ENCODE data around the gene AAK1. TPM values are rescaled to one million over a fixed set of nuclear protein-coding genes. Genes with fewer than 3 reads are reported as not detected.

Gene AAK1
- total and polyA plus RNA-seq, 2 of the 13 experiments (the other 11 are each of a cell fraction or from before 2014, with no cell fraction given) = 9.8 to 10.3 TPM

DNA sequence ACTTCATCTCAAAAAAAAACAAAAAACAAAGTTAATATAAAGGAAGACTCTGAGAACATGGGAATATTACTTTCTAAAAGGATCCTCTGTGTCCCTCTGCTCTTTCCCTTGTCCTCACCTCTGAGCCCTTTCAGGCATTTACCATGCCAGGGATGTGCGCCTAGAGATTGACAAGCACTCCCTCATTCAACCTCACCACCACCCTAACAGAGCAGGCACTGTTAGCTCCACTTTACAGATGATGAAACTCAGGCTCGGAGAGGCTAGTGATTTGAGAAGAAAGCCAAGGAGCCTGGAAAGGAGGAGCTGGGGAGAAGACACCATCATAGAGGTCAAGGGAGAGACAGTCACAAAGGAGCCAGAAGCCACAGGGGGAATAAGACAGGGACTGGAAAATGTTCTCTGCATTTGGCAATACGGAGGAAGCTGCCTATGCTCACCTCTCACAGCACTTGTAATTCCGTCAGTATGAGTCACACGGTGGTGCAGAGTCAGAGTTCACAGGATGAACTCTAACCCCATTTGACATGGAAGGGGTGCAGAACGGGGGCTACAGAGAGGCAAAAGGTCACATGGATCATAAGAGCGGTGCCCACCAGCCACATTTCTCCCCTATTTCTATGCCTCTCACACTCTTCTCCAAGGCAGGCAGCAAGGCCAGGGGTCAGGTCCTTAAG lies 104.5 kb downstream of the AAK1 start (continued):
- TF ChIP-seq NR2F2 (IDR thresholded peaks at IDR 0.05; ENCODE audit: borderline replicate concordance, low read depth) (peak; percentile 91), ZNF773 (CRISPR knock-in tag; IDR thresholded peaks at IDR 0.05; ENCODE audit: borderline replicate concordance) (no peak), REST (IDR thresholded peaks at IDR 0.05; ENCODE audit: borderline replicate concordance in 1 of 2, low read depth in 1 of 2, low read length in 2 of 2) (0 out of 4 replicates have a peak, but pooled peaks of 1 of the 2 experiments have one; percentile 8), CREB1 (IDR thresholded peaks at IDR 0.05) (peak; percentile 64; the same call in 1 of the 2 replicates), CREB1 (CRISPR knock-in tag; IDR thresholded peaks at IDR 0.05) (peak; percentile 72), MEF2D (CRISPR knock-in tag; IDR thresholded peaks at IDR 0.05) (peak; percentile 31; the same call in 1 of the 2 replicates), HNF4G (IDR thresholded peaks at IDR 0.05; ENCODE audit: borderline replicate concordance, low read depth, low read length) (peak; percentile 78), HNF4G (CRISPR knock-in tag; IDR thresholded peaks at IDR 0.05; ENCODE audit: borderline replicate concordance, low read depth) (peak; percentile 85; the same call in 1 of the 2 replicates), GABPB1 (CRISPR knock-in tag; IDR thresholded peaks at IDR 0.05) (peak; percentile 42; the same call in 1 of the 2 replicates), CAMTA2 (CRISPR knock-in tag; IDR thresholded peaks at IDR 0.05; ENCODE audit: borderline replicate concordance) (no peak), ARID4A (CRISPR knock-in tag; IDR thresholded peaks at IDR 0.05; ENCODE audit: borderline replicate concordance) (peak; percentile 55; the same call in 1 of the 2 replicates), KAT8 (CRISPR knock-in tag; IDR thresholded peaks at IDR 0.05) (0 out of 2 replicates have a peak, but pooled peaks have one; percentile 43), ESRRA (CRISPR knock-in tag; IDR thresholded peaks at IDR 0.05; ENCODE audit: low read depth) (peak; percentile 79; the same call in 1 of the 2 replicates), ZMYM3 (CRISPR knock-in tag; IDR thresholded peaks at IDR 0.05) (peak; percentile 34; the same call in 1 of the 2 replicates), TEAD3 (CRISPR knock-in tag; optimal IDR thresholded peaks at IDR 0.05; ENCODE audit: borderline replicate concordance) (peak; percentile 89), ZNF580 (CRISPR knock-in tag; IDR thresholded peaks at IDR 0.05; ENCODE audit: borderline replicate concordance, low read depth) (peak; percentile 51), ZFP41 (CRISPR knock-in tag; IDR thresholded peaks at IDR 0.05; ENCODE audit: borderline replicate concordance) (no peak), GATAD2A (CRISPR knock-in tag; IDR thresholded peaks at IDR 0.05) (peak; percentile 91), ASH2L (IDR thresholded peaks at IDR 0.05; ENCODE audit: insufficient read length, low read depth, low read length) (peak; percentile 74), POGZ (CRISPR knock-in tag; IDR thresholded peaks at IDR 0.05) (peak; percentile 88)
- TF ChIP-seq, protein P1, sequence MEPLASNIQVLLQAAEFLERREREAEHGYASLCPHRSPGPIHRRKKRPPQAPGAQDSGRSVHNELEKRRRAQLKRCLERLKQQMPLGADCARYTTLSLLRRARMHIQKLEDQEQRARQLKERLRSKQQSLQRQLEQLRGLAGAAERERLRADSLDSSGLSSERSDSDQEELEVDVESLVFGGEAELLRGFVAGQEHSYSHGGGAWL (CRISPR knock-in tag; IDR thresholded peaks at IDR 0.05) = no peak
